Activated CD4-positive, alpha-beta T cell treated with anti-CD3 and anti-CD28 coated beads, Interleukin-2, amount 10 ng/mL, durations not matched to agents 7 days and 5 days (primary cell): ENCODE data around the gene ARHGAP11A. TPM values are rescaled to one million over a fixed set of nuclear protein-coding genes. Genes with fewer than 3 reads are reported as not detected.
A peak's percentile ranks its signal among the peaks of the same experiment; 100 is the strongest.
"Not testable (repeated sequence)": the region's sequence is repeated elsewhere in the genome, so short reads cannot be mapped to it uniquely, and the experiment has no call there.

Experiments used
- CTCF ChIA-PET: fragments of 350-600 bp; sonication (Branson Sonifier 250); formaldehyde crosslinking; loops from one replicate; lab custom pipeline; 2021; ENCODE audit warnings: antibody characterized with exemption; lab: Charles Lee
- POLR2A ChIA-PET: fragments of 350-600 bp; sonication (Branson Sonifier 250); formaldehyde crosslinking; loops from one replicate; lab custom pipeline; 2021; ENCODE audit warnings: antibody characterized with exemption; lab: Charles Lee
- DNase-seq: peaks from one replicate; pipeline ENCODE4 v3.0.0-alpha.2; 2020
- H3K27ac Mint-ChIP-seq: one replicate; pipeline ENCODE4 v1.8.0; 2021; ENCODE audit warnings: mild to moderate bottlenecking, moderate library complexity, mixed read lengths
- H3K27me3 Mint-ChIP-seq: one replicate; pipeline ENCODE4 v1.8.0; 2021; ENCODE audit warnings: mixed read lengths
- H3K36me3 Mint-ChIP-seq: one replicate; pipeline ENCODE4 v1.8.0; 2021; ENCODE audit warnings: low read depth, mixed read lengths
- H3K4me1 Mint-ChIP-seq: one replicate; pipeline ENCODE4 v1.8.0; 2021; ENCODE audit warnings: mixed read lengths
- H3K4me3 Mint-ChIP-seq: one replicate; pipeline ENCODE4 v1.8.0; 2021; ENCODE audit warnings: mild to moderate bottlenecking, moderate library complexity, mixed read lengths
- H3K9me3 Mint-ChIP-seq: one replicate; pipeline ENCODE4 v1.8.0; 2021; ENCODE audit warnings: mixed read lengths
- total RNA-seq, 2 experiments: library from RNA; stranded (reverse); gene quantifications; one replicate each; pipeline ENCODE4 v1.2.3, GENCODE V29; 2021

Gene ARHGAP11A, protein sequence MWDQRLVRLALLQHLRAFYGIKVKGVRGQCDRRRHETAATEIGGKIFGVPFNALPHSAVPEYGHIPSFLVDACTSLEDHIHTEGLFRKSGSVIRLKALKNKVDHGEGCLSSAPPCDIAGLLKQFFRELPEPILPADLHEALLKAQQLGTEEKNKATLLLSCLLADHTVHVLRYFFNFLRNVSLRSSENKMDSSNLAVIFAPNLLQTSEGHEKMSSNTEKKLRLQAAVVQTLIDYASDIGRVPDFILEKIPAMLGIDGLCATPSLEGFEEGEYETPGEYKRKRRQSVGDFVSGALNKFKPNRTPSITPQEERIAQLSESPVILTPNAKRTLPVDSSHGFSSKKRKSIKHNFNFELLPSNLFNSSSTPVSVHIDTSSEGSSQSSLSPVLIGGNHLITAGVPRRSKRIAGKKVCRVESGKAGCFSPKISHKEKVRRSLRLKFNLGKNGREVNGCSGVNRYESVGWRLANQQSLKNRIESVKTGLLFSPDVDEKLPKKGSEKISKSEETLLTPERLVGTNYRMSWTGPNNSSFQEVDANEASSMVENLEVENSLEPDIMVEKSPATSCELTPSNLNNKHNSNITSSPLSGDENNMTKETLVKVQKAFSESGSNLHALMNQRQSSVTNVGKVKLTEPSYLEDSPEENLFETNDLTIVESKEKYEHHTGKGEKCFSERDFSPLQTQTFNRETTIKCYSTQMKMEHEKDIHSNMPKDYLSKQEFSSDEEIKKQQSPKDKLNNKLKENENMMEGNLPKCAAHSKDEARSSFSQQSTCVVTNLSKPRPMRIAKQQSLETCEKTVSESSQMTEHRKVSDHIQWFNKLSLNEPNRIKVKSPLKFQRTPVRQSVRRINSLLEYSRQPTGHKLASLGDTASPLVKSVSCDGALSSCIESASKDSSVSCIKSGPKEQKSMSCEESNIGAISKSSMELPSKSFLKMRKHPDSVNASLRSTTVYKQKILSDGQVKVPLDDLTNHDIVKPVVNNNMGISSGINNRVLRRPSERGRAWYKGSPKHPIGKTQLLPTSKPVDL
- 100 to 1,000 TPM; 148 to 160 TPM for total RNA-seq

DNA sequence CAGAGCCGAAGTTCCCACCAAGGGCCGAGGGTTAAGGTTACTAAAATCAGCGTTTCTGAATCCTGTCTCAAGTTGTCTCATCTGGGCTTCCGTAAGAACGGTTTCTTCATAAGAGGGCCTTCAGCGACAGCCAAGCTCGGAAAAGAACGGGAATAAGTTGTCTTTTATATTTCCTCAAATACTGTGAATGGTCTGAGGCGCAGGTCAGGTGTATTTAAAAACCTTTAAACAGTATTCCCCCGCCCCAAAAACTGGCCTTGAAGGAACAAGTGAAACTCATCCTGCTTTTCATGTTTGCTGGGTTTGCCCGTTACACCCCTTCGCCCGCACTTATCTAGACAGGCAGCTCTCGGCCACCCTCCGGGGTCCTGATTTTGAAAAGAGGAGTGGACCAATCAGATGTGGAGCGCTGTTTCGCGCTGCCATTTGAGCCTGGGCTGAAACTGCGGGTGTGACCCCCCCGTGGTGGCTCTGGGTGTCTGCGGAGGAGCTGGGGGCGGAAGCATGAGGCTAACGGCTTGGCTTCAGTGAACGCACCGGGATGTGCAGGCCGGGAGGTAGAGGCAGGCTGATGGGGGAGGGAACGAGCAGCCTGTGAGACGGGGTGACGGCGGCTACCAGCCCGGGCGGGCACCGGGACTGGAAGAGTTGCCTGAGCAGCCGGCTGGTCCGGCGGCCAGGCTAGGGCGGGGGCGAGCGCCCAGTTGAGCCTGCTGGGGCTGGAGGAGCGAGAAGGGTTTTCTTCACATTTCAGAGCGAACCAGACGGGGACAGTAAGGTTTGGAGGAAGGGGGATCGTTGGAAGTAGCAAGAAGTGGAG lies at the start of gene ARHGAP11A:
Gene ARHGAP11A (plus strand): TSS at position 454 of the 820 bp plus-strand sequence. CDS start 708 bp downstream, outside the sequence.
- H3K27me3 Mint-ChIP-seq, POLR2A ChIA-PET, H3K9me3 Mint-ChIP-seq, CTCF ChIA-PET: not testable (repeated sequence)
- H3K4me3 Mint-ChIP-seq = peak within 1 kb of the TSS; percentile 100
- peaks cover 25% of the 10 kb centered on the region for H3K36me3 Mint-ChIP-seq
- DNase-seq = peak; percentile 89
- H3K27ac Mint-ChIP-seq = peak within 1 kb of the TSS; percentile 99
- H3K4me1 Mint-ChIP-seq = peaks cover 22% of the 10 kb centered on the region

DNA sequence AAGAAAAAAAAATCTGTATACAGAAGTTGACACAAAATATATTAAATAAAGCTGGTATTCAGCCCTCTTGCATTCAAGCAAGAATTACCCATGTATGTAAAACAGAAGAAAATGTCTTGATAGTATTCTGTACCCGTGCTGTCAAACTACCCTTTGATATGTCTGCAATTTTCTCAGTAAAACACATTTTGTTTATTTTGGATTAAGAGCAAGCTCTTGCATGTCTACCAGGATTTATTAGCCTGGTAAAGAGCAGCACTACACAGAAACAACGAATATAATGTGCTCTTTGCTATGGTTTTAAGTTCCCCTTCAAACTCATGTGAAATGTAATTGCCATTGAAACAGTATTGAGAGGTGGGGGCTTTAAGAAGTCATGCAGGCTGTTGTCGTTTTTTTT lies 46.3 kb upstream of the ARHGAP11A start:
- H3K27ac Mint-ChIP-seq, POLR2A ChIA-PET, H3K27me3 Mint-ChIP-seq, DNase-seq, H3K4me1 Mint-ChIP-seq, CTCF ChIA-PET, H3K9me3 Mint-ChIP-seq, H3K36me3 Mint-ChIP-seq, H3K4me3 Mint-ChIP-seq: not testable (repeated sequence)

DNA sequence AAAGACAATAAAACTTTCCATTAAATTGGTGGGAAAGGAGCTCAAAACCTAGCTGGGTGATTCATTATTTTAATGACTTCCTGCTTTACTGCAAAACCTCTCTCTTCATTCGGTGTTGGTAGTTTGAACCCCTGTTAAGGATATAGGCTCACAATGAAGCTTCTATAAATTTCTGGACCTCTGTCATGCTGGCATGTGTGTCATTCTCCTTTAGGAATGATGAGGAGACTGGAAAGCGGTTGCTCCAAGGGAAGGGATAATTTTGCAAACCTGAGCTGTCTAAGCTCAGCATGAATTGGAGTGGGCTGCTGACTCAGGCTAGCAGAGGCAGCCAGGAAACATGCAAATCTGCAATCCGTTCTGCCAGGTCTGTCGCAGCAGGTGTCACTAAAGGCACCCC lies 36.8 kb upstream of the ARHGAP11A start:
- CTCF ChIA-PET, DNase-seq: not testable (repeated sequence)

DNA sequence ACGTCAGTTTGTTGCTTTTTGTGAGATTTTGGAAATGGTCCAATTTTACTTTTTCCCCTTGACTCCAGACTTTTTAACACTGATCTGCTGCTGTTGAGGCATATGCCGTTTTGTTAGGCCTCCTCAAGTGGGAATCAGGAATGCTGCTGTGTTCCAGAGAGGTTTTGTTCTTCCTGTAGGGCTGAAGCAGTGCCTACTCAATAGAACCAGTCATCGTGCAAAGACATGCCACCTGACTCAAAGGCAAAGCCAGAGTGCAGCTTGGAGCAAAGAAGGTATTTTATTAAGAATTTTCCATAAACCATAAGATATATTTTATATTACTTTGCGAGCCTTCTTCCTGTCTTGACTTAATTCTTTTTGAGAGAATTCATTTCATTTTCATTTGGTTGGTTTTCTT lies 29.5 kb upstream of the ARHGAP11A start:
- DNase-seq, CTCF ChIA-PET, H3K4me3 Mint-ChIP-seq, H3K36me3 Mint-ChIP-seq, POLR2A ChIA-PET, H3K9me3 Mint-ChIP-seq, H3K27ac Mint-ChIP-seq, H3K27me3 Mint-ChIP-seq, H3K4me1 Mint-ChIP-seq: not testable (repeated sequence)

More for the DNA sequence above, 36.8 kb upstream of the ARHGAP11A start:
- H3K27me3 Mint-ChIP-seq, POLR2A ChIA-PET, H3K4me3 Mint-ChIP-seq, H3K9me3 Mint-ChIP-seq, H3K36me3 Mint-ChIP-seq, H3K4me1 Mint-ChIP-seq: not testable (repeated sequence)
- peak overlapping the region; percentile 56 for H3K27ac Mint-ChIP-seq

DNA sequence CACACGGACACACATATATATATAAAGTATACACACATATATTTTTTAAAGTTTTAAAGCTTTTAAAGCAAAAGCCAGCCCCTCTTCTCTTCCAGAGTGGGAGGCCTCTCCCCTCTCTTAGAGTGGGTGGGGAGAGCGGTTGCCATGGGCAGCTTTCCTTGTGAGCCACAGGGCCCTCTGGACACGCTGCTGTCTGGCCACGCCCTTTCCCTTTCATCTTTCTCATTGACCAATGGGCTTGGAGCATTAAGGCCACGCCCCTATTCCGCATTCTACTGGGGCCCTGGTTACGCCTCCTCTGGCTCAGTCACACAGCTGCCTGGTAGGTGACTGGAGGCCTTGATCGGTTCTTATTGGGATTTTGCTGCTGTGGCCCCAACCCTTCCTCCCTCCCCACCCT lies 22.2 kb upstream of the ARHGAP11A start, which contains the start of gene GOLGA8N:
Gene GOLGA8N (plus strand): TSS at position 306 of the 400 bp plus-strand sequence.
- H3K9me3 Mint-ChIP-seq, H3K27ac Mint-ChIP-seq, CTCF ChIA-PET: not testable (repeated sequence)

DNA sequence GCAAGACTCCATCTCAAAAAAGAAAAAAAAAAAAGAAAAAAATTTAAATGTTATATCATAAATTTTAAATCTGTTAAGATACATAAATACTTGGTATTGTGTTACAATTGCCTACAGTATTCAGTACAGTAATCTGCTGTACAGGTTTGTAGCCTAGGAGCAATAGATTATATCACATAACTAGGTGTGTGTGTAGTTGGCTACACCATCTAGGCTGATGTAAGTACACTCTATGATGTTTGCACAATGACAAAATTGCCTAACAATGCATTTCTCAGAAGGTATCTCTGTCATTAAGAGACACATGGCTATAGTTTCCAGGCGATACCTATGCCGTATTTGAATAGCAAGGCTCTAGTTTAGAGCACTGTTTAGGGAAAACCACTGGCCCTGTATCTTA lies 5.8 kb upstream of the ARHGAP11A start:
- H3K4me1 Mint-ChIP-seq, POLR2A ChIA-PET, H3K9me3 Mint-ChIP-seq, H3K4me3 Mint-ChIP-seq, H3K36me3 Mint-ChIP-seq, H3K27me3 Mint-ChIP-seq, H3K27ac Mint-ChIP-seq, DNase-seq, CTCF ChIA-PET: not testable (repeated sequence)

More for the DNA sequence above, 22.2 kb upstream of the ARHGAP11A start, which contains the start of gene GOLGA8N:
- H3K27me3 Mint-ChIP-seq, H3K4me3 Mint-ChIP-seq, DNase-seq, H3K36me3 Mint-ChIP-seq, POLR2A ChIA-PET, H3K4me1 Mint-ChIP-seq: not testable (repeated sequence)

DNA sequence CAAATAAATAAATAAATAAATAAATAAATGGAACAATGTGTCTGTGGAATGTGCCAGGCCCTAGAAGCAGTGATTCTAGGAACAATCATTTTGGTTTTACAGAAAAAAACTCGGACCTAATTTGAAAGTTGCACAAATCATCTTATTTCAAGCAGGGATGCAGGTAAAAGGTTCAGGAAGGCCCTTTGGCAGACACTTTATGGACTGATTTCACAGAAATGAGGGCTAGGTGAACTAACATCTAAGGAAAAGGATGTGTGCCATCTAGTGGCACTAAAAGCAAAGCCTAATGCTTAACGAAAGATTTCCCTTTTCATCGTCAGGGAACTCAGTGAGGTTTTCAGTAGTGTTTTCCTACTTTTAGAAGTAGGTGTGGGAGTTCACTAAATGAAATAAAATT lies 4.6 kb upstream of the ARHGAP11A start:
- CTCF ChIA-PET, H3K27ac Mint-ChIP-seq, H3K4me1 Mint-ChIP-seq, H3K27me3 Mint-ChIP-seq, H3K9me3 Mint-ChIP-seq, H3K36me3 Mint-ChIP-seq, POLR2A ChIA-PET, H3K4me3 Mint-ChIP-seq: not testable (repeated sequence)
- DNase-seq = peak; percentile 32

DNA sequence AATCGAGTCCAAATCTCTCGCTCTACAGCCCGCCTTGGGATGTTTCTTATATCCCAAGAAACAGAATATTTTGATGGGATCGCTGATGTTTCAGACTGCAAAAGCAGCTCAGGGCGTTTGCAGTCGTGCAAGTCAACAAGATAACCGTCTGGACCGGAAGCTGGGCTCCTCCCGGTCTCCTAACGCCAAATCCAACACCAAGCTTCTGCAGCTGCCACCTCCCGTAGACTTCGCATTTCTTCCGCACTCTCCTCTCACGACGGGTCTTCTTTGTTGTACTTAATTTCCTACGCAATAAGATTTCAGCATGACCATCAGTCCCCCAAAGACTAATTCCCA lies 623 bp upstream of the ARHGAP11A start:
- H3K27ac Mint-ChIP-seq = peak overlapping the region; percentile 99
- CTCF ChIA-PET, H3K9me3 Mint-ChIP-seq, POLR2A ChIA-PET, H3K27me3 Mint-ChIP-seq, DNase-seq: not testable (repeated sequence)
- peaks cover 20% of the 10 kb centered on the region for H3K4me1 Mint-ChIP-seq
- peaks cover 25% of the 10 kb centered on the region for H3K36me3 Mint-ChIP-seq
- peak overlapping the region; percentile 100 for H3K4me3 Mint-ChIP-seq

DNA sequence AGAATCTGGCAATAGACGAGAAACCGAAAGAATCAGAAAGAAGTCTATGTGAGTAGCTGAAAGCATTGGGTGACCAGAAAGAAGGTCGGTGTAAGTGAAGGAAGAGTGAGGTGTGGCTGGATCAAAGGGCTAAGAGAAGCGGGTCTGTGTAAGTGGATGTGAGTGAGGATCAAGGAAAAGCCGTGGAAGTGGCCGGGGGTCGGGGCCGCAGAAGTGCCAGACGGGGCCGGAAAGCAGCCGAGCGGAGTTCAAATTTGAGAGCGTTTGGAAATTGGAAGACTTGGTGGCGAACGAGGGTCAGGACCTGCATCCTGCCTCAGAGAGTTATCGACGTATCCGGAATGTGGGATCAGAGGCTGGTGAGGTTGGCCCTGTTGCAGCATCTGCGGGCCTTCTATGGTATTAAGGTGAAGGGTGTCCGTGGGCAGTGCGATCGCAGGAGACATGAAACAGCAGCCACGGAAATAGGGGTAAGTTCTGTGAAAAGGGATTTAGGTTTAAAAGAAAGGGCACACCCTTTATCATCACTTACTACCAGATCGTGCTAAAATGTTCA lies 645 bp downstream of the ARHGAP11A start:
- H3K27me3 Mint-ChIP-seq, CTCF ChIA-PET, POLR2A ChIA-PET, H3K9me3 Mint-ChIP-seq: not testable (repeated sequence)
- Mint-ChIP-seq H3K27ac (peak overlapping the region; percentile 99), H3K36me3 (peaks cover 25% of the 10 kb centered on the region), H3K4me1 (peaks cover 19% of the 10 kb centered on the region), H3K4me3 (peak overlapping the region; percentile 100)
- peak; percentile 14 for DNase-seq

DNA sequence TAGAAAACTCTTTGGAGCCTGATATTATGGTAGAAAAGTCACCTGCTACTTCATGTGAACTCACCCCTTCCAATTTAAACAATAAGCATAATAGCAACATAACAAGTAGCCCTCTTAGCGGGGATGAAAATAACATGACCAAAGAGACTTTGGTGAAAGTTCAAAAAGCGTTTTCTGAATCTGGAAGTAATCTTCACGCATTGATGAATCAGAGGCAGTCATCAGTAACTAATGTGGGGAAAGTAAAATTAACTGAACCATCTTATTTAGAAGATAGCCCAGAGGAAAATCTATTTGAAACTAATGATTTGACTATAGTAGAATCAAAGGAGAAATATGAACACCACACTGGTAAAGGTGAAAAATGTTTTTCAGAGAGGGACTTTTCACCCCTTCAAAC lies 21.1 kb downstream of the ARHGAP11A start:
- H3K36me3 Mint-ChIP-seq = peaks cover 67% of the 10 kb centered on the region

DNA sequence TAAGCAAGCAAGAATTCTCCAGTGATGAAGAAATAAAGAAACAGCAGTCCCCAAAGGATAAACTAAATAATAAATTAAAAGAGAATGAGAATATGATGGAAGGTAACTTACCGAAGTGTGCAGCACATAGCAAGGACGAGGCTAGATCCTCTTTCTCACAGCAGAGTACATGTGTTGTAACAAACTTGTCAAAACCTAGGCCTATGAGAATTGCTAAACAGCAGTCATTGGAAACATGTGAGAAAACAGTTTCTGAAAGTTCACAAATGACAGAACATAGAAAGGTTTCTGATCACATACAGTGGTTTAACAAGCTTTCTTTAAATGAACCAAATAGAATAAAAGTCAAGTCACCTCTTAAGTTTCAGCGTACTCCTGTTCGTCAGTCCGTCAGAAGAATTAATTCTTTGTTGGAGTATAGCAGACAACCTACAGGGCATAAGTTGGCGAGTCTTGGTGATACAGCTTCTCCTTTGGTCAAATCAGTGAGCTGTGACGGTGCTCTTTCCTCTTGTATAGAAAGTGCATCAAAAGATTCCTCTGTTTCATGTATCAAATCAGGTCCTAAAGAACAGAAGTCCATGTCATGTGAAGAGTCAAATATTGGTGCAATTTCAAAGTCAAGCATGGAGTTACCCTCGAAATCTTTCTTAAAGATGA lies 21.7 kb downstream of the ARHGAP11A start:
- no peaks in the 10 kb centered on the region for H3K9me3 Mint-ChIP-seq
- peaks cover 9% of the 10 kb centered on the region for H3K4me1 Mint-ChIP-seq
- no peaks in the 10 kb centered on the region for H3K27me3 Mint-ChIP-seq
- no peak overlapping the region for H3K27ac Mint-ChIP-seq
- ChIA-PET CTCF (no interaction called here), POLR2A (no interaction called here)
- peaks cover 66% of the 10 kb centered on the region for H3K36me3 Mint-ChIP-seq
- DNase-seq = no peak
- H3K4me3 Mint-ChIP-seq = no peak overlapping the region

More for the DNA sequence above, 21.1 kb downstream of the ARHGAP11A start:
- ChIA-PET POLR2A (no interaction called here), CTCF (no interaction called here)
- H3K4me3 Mint-ChIP-seq = no peak overlapping the region
- no peak for DNase-seq
- no peak overlapping the region for H3K27ac Mint-ChIP-seq
- H3K27me3 Mint-ChIP-seq = no peaks in the 10 kb centered on the region
- no peaks in the 10 kb centered on the region for H3K9me3 Mint-ChIP-seq
- peaks cover 9% of the 10 kb centered on the region for H3K4me1 Mint-ChIP-seq

DNA sequence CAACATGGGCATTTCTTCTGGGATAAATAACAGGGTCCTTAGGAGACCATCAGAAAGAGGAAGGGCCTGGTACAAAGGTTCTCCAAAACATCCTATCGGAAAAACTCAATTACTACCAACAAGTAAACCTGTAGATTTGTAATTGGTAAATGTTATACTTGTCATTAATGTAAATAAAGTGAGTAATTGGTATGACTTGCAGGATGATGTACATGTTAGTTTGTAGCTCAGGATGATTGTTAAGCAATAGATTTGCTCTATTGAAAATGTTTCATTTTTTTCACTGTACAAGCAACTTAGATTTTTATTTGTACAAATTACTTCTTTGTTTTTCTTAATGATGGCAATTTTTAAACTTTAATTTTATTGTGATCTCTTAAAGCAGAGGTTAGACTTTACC lies 22.4 kb downstream of the ARHGAP11A start:
- Mint-ChIP-seq H3K27me3 (no peaks in the 10 kb centered on the region), H3K9me3 (no peaks in the 10 kb centered on the region), H3K27ac (no peak overlapping the region), H3K4me3 (no peak overlapping the region), H3K36me3 (peaks cover 66% of the 10 kb centered on the region), H3K4me1 (peaks cover 9% of the 10 kb centered on the region)
- DNase-seq = no peak
- ChIA-PET CTCF (no interaction called here), POLR2A (no interaction called here)
